Vagina (tissue), 2 donors: Measurements from ENCODE around the gene DLX6.

ENCODE experiments used
- POLR2A ChIP-seq, 2 donors: fragments of 450-650 bp; IDR thresholded peaks; one replicate each; pipeline ENCODE4 v1.6.1; 2017; ENCODE audit warnings: antibody characterized with exemption in 2 of 2, mild to moderate bottlenecking in 2 of 2, moderate library complexity in 2 of 2
- POLR2AphosphoS5 ChIP-seq, 2 donors: sonication (generic); formaldehyde crosslinking; IDR thresholded peaks; one replicate each; pipeline ENCODE4 v1.9.0; 2017; ENCODE audit warnings: antibody characterized with exemption in 2 of 2, mild to moderate bottlenecking in 2 of 2, low read depth in 1 of 2; ENCODE audit not compliant: insufficient read depth in 1 of 2
- TF ChIP-seq, protein P1 (sequence below), 3 experiments: fragments of 450-650 bp in 2 of 3; fragments of 200-600 bp in 1 of 3; sonication (generic) in 1 of 3; IDR thresholded peaks; one replicate each; pipeline ENCODE4 v1.5.1; 2017 to 2019; ENCODE audit warnings: antibody characterized with exemption in 3 of 3, mild to moderate bottlenecking in 2 of 3, moderate library complexity in 2 of 3

DNA sequence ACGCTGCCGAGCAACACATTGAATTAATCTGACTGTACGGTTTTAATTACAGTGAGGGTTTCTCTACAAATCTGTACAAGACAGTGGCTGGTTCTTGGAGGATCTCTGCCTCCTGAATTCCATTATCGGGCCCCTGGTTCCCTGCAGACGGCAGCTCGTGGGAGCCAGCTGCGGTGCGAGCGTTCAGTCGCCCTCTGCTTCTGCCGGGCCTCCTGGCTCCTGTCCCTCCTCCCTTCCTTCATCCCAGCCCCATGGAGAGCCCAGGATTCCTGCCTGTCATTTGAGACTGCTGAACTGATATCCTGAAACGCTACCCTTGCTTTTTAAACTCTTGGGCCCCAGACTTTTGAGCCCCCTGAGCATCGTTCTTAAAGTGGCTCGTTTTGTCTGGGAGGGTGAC, 6.6 kb upstream of the DLX6 start:
- TF ChIP-seq, protein P1, sequence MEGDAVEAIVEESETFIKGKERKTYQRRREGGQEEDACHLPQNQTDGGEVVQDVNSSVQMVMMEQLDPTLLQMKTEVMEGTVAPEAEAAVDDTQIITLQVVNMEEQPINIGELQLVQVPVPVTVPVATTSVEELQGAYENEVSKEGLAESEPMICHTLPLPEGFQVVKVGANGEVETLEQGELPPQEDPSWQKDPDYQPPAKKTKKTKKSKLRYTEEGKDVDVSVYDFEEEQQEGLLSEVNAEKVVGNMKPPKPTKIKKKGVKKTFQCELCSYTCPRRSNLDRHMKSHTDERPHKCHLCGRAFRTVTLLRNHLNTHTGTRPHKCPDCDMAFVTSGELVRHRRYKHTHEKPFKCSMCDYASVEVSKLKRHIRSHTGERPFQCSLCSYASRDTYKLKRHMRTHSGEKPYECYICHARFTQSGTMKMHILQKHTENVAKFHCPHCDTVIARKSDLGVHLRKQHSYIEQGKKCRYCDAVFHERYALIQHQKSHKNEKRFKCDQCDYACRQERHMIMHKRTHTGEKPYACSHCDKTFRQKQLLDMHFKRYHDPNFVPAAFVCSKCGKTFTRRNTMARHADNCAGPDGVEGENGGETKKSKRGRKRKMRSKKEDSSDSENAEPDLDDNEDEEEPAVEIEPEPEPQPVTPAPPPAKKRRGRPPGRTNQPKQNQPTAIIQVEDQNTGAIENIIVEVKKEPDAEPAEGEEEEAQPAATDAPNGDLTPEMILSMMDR (IDR thresholded peaks at IDR 0.05): no peak
- TF ChIP-seq POLR2AphosphoS5 (IDR thresholded peaks at IDR 0.05; ENCODE audit: insufficient read depth in 1 of 2, low read depth in 1 of 2) (no peak), POLR2A (IDR thresholded peaks at IDR 0.05) (no peak)
